HCT116 (cell line): ENCODE measurements around the gene SLC25A41. TPM values are rescaled to one million over a fixed set of nuclear protein-coding genes. Genes with fewer than 3 reads are reported as not detected.

Source experiments
- ATAC-seq: fragments of 200-7000 bp; cut with Tn5 transposase; 2 replicates; pipeline ENCODE4 v1.9.1; 2020; ENCODE audit warnings: mild to moderate bottlenecking, moderate library complexity
- BruUV-seq: library from RNA; stranded (reverse); fragments of 400-500 nt; replicated peaks from 2 replicates; lab custom pipeline; 2021; lab: Mats Ljungman, UMichigan
- CTCF ChIA-PET: fragments of 300-600 bp; sonication (Branson Sonifier 250); formaldehyde crosslinking; loops from one replicate; lab custom pipeline; 2021; ENCODE audit warnings: antibody characterized with exemption; lab: Charles Lee
- POLR2A ChIA-PET: fragments of 300-600, 350-600 bp; sonication (Branson Sonifier 250); formaldehyde crosslinking; loops from one replicate; lab custom pipeline; 2021; ENCODE audit warnings: antibody characterized with exemption; lab: Charles Lee
- RAD21 ChIA-PET, 2 experiments: fragments of 300-600 bp; sonication (Branson Sonifier 250); formaldehyde crosslinking; loops; one replicate each; lab custom pipeline; 2023; ENCODE audit warnings: low total read pairs in 2 of 2; ENCODE audit not compliant: uncharacterized antibody in 2 of 2, unreplicated experiment in 2 of 2, low non-redundant PET in 1 of 2; lab: Charles Lee
- DNase-seq: peaks from one replicate; pipeline ENCODE4 v3.0.0-alpha.2; 2010; ENCODE audit warnings: low read depth, low spot score
- H2AFZ ChIP-seq: fragments of 200-600 bp; shearing (Covaris generic), sonication (generic); 2 replicates; pipeline ENCODE4 v1.6.1; 2017; ENCODE audit warnings: low read depth, mixed run types, mixed read lengths, antibody characterized with exemption, low read length; ENCODE audit not compliant: poor library complexity, severe bottlenecking
- H3K27ac ChIP-seq: 2 replicates; pipeline ENCODE4 v1.5.1; 2012; ENCODE audit warnings: low read depth, low read length
- H3K27me3 ChIP-seq: fragments of 200-600 bp; sonication (generic); 2 replicates; pipeline ENCODE4 v1.6.1; 2016; ENCODE audit warnings: mixed run types, low read length, mixed read lengths; ENCODE audit not compliant: insufficient read depth
- H3K36me3 ChIP-seq, 2 experiments: fragments of 200-500 bp in 1 of 2; fragments of 200-600 bp in 1 of 2; sonication (Bioruptor generic) in 1 of 2; sonication (generic) in 1 of 2; 2 replicates each; pipeline versions ENCODE4 v1.5.1 to v1.6.1; 2014 to 2016; ENCODE audit warnings: low read length in 2 of 2, inconsistent platforms in 1 of 2, mixed read lengths in 1 of 2, mixed run types in 1 of 2; ENCODE audit not compliant: insufficient read depth in 2 of 2, control insufficient read depth in 1 of 2
- H3K4me1 ChIP-seq, 2 experiments: fragments of 200-600 bp in 1 of 2; sonication (generic) in 1 of 2; 2 replicates each; pipeline versions ENCODE4 v1.5.1 to v1.6.1; 2012 to 2017; ENCODE audit warnings: low read length in 2 of 2, inconsistent platforms in 1 of 2, mild to moderate bottlenecking in 1 of 2, mixed read lengths in 1 of 2, mixed run types in 1 of 2, moderate library complexity in 1 of 2; ENCODE audit not compliant: insufficient read depth in 2 of 2, control insufficient read depth in 1 of 2
- H3K4me2 ChIP-seq: fragments of 200-600 bp; sonication (generic); 2 replicates; pipeline ENCODE4 v1.6.1; 2017; ENCODE audit warnings: mixed run types, low read length, mixed read lengths
- H3K4me3 ChIP-seq, 2 experiments: fragments of 200-600 bp in 1 of 2; sonication (generic) in 1 of 2; replicated peaks in 1 of 2; 2 replicates each; pipeline ENCODE4 v1.5.1; 2011 to 2016; ENCODE audit warnings: low read length in 2 of 2, control low read depth in 1 of 2, low read depth in 1 of 2, mild to moderate bottlenecking in 1 of 2, mixed read lengths in 1 of 2, mixed run types in 1 of 2
- H3K79me2 ChIP-seq: fragments of 200-600 bp; sonication (generic); 2 replicates; pipeline ENCODE4 v1.6.1; 2017; ENCODE audit warnings: mild to moderate bottlenecking, mixed run types, low read length, moderate library complexity, mixed read lengths; ENCODE audit not compliant: insufficient read depth
- H3K9ac ChIP-seq: fragments of 200-600 bp; sonication (generic); 2 replicates; pipeline ENCODE4 v1.6.1; 2016; ENCODE audit warnings: low read length, mixed read lengths
- H3K9me2 ChIP-seq: fragments of 200-600 bp; sonication (generic), shearing (Covaris generic); 2 replicates; pipeline ENCODE4 v1.6.1; 2017; ENCODE audit warnings: mixed run types, mild to moderate bottlenecking, moderate library complexity; ENCODE audit not compliant: insufficient read depth
- H3K9me3 ChIP-seq, 2 experiments: fragments of 200-500 bp in 1 of 2; fragments of 200-600 bp in 1 of 2; sonication (Bioruptor generic) in 1 of 2; sonication (generic) in 1 of 2; 2 replicates each; pipeline ENCODE4 v1.6.1; 2014 to 2017; ENCODE audit warnings: low read length in 2 of 2, mixed read lengths in 2 of 2, inconsistent platforms in 1 of 2, low read depth in 1 of 2, mild to moderate bottlenecking in 1 of 2, mixed run types in 1 of 2, moderate library complexity in 1 of 2; ENCODE audit not compliant: control insufficient read depth in 1 of 2, insufficient read depth in 1 of 2
- H4K20me1 ChIP-seq: fragments of 200-600 bp; sonication (generic), shearing (Covaris generic); 2 replicates; pipeline ENCODE4 v1.6.1; 2017; ENCODE audit warnings: mixed run types, mild to moderate bottlenecking, moderate library complexity; ENCODE audit not compliant: insufficient read depth
- CEBPB ChIP-seq: IDR thresholded peaks from 2 replicates; pipeline ENCODE4 v1.6.1; 2012; ENCODE audit warnings: low read depth
- CTCF ChIP-seq, 3 experiments: fragments of 200-600 bp in 1 of 3; sonication (generic) in 1 of 3; IDR thresholded peaks in 2 of 3; conservative IDR thresholded peaks in 1 of 3; 2 replicates each; pipeline ENCODE4 v1.5.1; 2012 to 2017; ENCODE audit warnings: low read depth in 2 of 3, low read length in 2 of 3, antibody characterized with exemption in 1 of 3, borderline replicate concordance in 1 of 3, control low read depth in 1 of 3, mild to moderate bottlenecking in 1 of 3, mixed read lengths in 1 of 3, mixed run types in 1 of 3, moderate library complexity in 1 of 3; ENCODE audit not compliant: insufficient read depth in 1 of 3
- EGR1 ChIP-seq: IDR thresholded peaks from 2 replicates; pipeline ENCODE4 v1.6.1; 2012; ENCODE audit warnings: low read depth
- ELF1 ChIP-seq: IDR thresholded peaks from 2 replicates; pipeline ENCODE4 v1.6.1; 2012; ENCODE audit warnings: low read depth, borderline replicate concordance
- FOSL1 ChIP-seq: IDR thresholded peaks from 2 replicates; pipeline ENCODE4 v1.6.1; 2012; ENCODE audit warnings: low read depth
- JUND ChIP-seq: IDR thresholded peaks from 2 replicates; pipeline ENCODE4 v1.6.1; 2012
- MAX ChIP-seq: IDR thresholded peaks from 2 replicates; pipeline ENCODE4 v1.6.1; 2012
- POLR2A ChIP-seq: IDR thresholded peaks from 2 replicates; pipeline ENCODE4 v1.7.0; 2011; ENCODE audit warnings: borderline replicate concordance; ENCODE audit not compliant: insufficient read depth, insufficient read length; ENCODE audit errors: extremely low read depth
- POLR2AphosphoS5 ChIP-seq: IDR thresholded peaks from 2 replicates; pipeline ENCODE4 v1.6.1; 2011; ENCODE audit warnings: mild to moderate bottlenecking, low read depth, low read length, moderate library complexity
- RAD21 ChIP-seq: IDR thresholded peaks from 2 replicates; pipeline ENCODE4 v1.6.1; 2012; ENCODE audit warnings: low read depth, mild to moderate bottlenecking
- REST ChIP-seq: IDR thresholded peaks from 2 replicates; pipeline ENCODE4 v1.6.1; 2012; ENCODE audit warnings: low read depth
- SIN3A ChIP-seq: IDR thresholded peaks from 2 replicates; pipeline ENCODE4 v1.6.1; 2012; ENCODE audit warnings: low read depth
- YY1 ChIP-seq: IDR thresholded peaks from 2 replicates; pipeline ENCODE4 v1.6.1; 2011; ENCODE audit warnings: low read length, low read depth, moderate library complexity, mild to moderate bottlenecking; ENCODE audit not compliant: insufficient replicate concordance; ENCODE audit errors: extremely low read depth
- intact Hi-C: fragments of 100-400 bp; cut with micrococcal nuclease; formaldehyde crosslinking; loops from 2 replicates; pipeline ENCODE4 v1.10.0; 2022
- total RNA-seq: library from RNA; stranded (reverse); gene quantifications from one replicate; pipeline ENCODE4 v1.2.1, GENCODE V29; 2021; ENCODE audit not compliant: unreplicated experiment

Gene SLC25A41
- total RNA-seq, 1 experiment from 2014 or later = 0.93 TPM

GRCh38 chr19:6384381-6384780 is 49.2 kb downstream of the SLC25A41 start:
- POLR2A ChIA-PET = no interaction called here
- no TSS peak for BruUV-seq
- no peak for ATAC-seq
- Histone ChIP-seq H3K79me2 (peaks cover 11% of the 10 kb centered on the region; the same call in 1 of the 2 replicates), H3K4me3 (no peak overlapping the region), H3K27ac (no peak overlapping the region), H3K9me3 (no peaks in the 10 kb centered on the region), H3K4me2 (no peak overlapping the region), H3K9me2 (no peaks in the 10 kb centered on the region), H3K27me3 (no peaks in the 10 kb centered on the region), H2AFZ (no peak overlapping the region), H4K20me1 (no peaks in the 10 kb centered on the region), H3K36me3 (peaks cover 32 to 48% of the 10 kb centered on the region in 2 experiments; a peak in 3 of 4 replicates), H3K4me1 (no peaks in the 10 kb centered on the region), H3K9ac (no peak overlapping the region)
- RAD21 ChIA-PET = no interaction called here
- CTCF ChIA-PET = no interaction called here
- DNase-seq = no peak
- TF ChIP-seq EGR1 (no peak), POLR2A (no peak), RAD21 (no peak), CEBPB (no peak), FOSL1 (no peak), MAX (no peak), CTCF (IDR thresholded peaks at IDR 0.05 in 2 of 3, conservative IDR thresholded peaks at IDR 0.05 in 1 of 3; ENCODE audit: borderline replicate concordance in 1 of 3, insufficient read depth in 1 of 3, low read depth in 2 of 3, low read length in 2 of 3) (no peak), JUND (no peak), ELF1 (no peak), SIN3A (no peak), POLR2AphosphoS5 (no peak), REST (no peak), YY1 (no peak)
- intact Hi-C loops = no loop called here
